Tibial nerve (tissue), 4 donors: Measurements from ENCODE around the gene KCNH1.

Experiments
- EP300 ChIP-seq, 2 donors: sonication (generic); formaldehyde crosslinking; IDR thresholded peaks; one replicate each; pipeline ENCODE4 v1.6.1; 2017; ENCODE audit warnings: antibody characterized with exemption in 2 of 2, mild to moderate bottlenecking in 1 of 2
- TF ChIP-seq, protein P1 (sequence below), 5 experiments: fragments of 200-600 bp in 3 of 5; fragments of 450-650 bp in 2 of 5; sonication (generic) in 3 of 5; IDR thresholded peaks; one replicate each; pipeline ENCODE4 v1.5.1; 2016 to 2019; ENCODE audit warnings: antibody characterized with exemption in 5 of 5, mild to moderate bottlenecking in 3 of 5, moderate library complexity in 2 of 5

DNA sequence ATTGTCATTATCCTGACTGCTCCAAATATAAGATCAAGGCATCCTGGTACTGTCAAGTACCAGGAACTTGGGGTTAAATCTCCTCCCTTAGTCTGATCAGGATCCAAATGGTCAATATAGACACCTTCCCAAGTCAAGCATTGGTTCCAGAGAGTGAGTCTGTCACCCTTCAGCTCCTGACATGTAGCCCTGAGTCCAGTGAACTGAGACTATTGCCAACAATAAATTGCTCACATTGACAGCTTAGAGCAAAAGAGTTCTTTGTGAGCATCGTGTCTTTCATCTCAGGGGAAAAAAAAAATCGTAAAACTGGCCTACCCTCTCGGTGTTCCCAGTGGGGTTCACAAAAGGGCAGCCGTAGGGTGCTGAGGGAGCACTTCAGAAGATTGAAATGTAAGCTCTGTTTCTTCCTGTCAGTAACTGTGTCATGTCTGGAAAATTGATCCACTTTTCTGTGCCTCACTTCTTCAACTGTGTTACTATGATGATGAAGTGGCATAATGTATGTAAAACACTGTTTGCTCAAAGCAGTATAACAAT, 228.5 kb downstream of the KCNH1 start:
- TF ChIP-seq, protein P1, sequence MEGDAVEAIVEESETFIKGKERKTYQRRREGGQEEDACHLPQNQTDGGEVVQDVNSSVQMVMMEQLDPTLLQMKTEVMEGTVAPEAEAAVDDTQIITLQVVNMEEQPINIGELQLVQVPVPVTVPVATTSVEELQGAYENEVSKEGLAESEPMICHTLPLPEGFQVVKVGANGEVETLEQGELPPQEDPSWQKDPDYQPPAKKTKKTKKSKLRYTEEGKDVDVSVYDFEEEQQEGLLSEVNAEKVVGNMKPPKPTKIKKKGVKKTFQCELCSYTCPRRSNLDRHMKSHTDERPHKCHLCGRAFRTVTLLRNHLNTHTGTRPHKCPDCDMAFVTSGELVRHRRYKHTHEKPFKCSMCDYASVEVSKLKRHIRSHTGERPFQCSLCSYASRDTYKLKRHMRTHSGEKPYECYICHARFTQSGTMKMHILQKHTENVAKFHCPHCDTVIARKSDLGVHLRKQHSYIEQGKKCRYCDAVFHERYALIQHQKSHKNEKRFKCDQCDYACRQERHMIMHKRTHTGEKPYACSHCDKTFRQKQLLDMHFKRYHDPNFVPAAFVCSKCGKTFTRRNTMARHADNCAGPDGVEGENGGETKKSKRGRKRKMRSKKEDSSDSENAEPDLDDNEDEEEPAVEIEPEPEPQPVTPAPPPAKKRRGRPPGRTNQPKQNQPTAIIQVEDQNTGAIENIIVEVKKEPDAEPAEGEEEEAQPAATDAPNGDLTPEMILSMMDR (IDR thresholded peaks at IDR 0.05): no peak
- TF ChIP-seq EP300 (IDR thresholded peaks at IDR 0.05): no peak
